Thyroid gland (tissue), 4 donors: ENCODE results near the gene IL34. TPM values are rescaled to one million over a fixed set of nuclear protein-coding genes. Genes with fewer than 3 reads are reported as not detected.
A peak's percentile ranks its signal among the peaks of the same experiment; 100 is the strongest.

Source experiments
- DNase-seq, 2 donors: peaks; one replicate each; pipeline ENCODE4 v3.0.0-alpha.2; 2019
- H3K27ac ChIP-seq, 3 donors: fragments of 200-600 bp; sonication (generic); 1 replicate in 2 of 3; 2 replicates in 1 of 3; pipeline ENCODE4 v1.5.1; 2016 to 2019; ENCODE audit warnings: mild to moderate bottlenecking in 1 of 3, moderate library complexity in 1 of 3
- H3K27me3 ChIP-seq: fragments of 200-600 bp; sonication (generic); one replicate; pipeline ENCODE4 v1.5.1; 2019
- H3K36me3 ChIP-seq, 2 donors: fragments of 200-600 bp; sonication (generic); one replicate each; pipeline ENCODE4 v1.5.1; 2016 to 2019
- H3K4me1 ChIP-seq, 2 donors: fragments of 200-600 bp; sonication (generic); one replicate each; pipeline ENCODE4 v1.5.1; 2017 to 2019
- H3K4me3 ChIP-seq, 3 donors: fragments of 200-600 bp; sonication (generic); replicated peaks in 1 of 3; 1 replicate in 2 of 3; 2 replicates in 1 of 3; pipeline ENCODE4 v1.5.1; 2016; ENCODE audit warnings: mild to moderate bottlenecking in 1 of 3
- H3K9me3 ChIP-seq: fragments of 200-600 bp; sonication (generic); one replicate; pipeline ENCODE4 v1.5.1; 2017
- CTCF ChIP-seq, 6 experiments: fragments of 200-600 bp in 3 of 6; fragments of 450-650 bp in 3 of 6; sonication (generic) in 3 of 6; IDR thresholded peaks; one replicate each; pipeline ENCODE4 v1.5.1; 2016 to 2019; ENCODE audit warnings: antibody characterized with exemption in 6 of 6, mild to moderate bottlenecking in 2 of 6, inconsistent platforms in 1 of 6, moderate library complexity in 1 of 6
- POLR2A ChIP-seq, 2 donors: fragments of 450-650 bp; IDR thresholded peaks; one replicate each; pipeline ENCODE4 v1.6.1; 2017; ENCODE audit warnings: antibody characterized with exemption in 2 of 2, mild to moderate bottlenecking in 2 of 2, moderate library complexity in 1 of 2
- WGBS, 2 donors: methylation state at CpG; one replicate each; pipeline ENCODE4 v1.1.5; 2017; 5-methylcytosine and 5-hydroxymethylcytosine counted together
- intact Hi-C: fragments of 100-400 bp; cut with DNase I; formaldehyde crosslinking; loops from one replicate; pipeline ENCODE4 v1.15.1; 2023
- total RNA-seq, 4 donors: library from RNA; depleted of rRNA; stranded (reverse); fragments of >200 nt; gene quantifications; one replicate each; pipeline ENCODE4 v1.2.3, GENCODE V29; 2016

Gene IL34
- total RNA-seq, 4 donors from 2014 or later, result 3.5 to 9.6 (median 5.0) TPM

DNA sequence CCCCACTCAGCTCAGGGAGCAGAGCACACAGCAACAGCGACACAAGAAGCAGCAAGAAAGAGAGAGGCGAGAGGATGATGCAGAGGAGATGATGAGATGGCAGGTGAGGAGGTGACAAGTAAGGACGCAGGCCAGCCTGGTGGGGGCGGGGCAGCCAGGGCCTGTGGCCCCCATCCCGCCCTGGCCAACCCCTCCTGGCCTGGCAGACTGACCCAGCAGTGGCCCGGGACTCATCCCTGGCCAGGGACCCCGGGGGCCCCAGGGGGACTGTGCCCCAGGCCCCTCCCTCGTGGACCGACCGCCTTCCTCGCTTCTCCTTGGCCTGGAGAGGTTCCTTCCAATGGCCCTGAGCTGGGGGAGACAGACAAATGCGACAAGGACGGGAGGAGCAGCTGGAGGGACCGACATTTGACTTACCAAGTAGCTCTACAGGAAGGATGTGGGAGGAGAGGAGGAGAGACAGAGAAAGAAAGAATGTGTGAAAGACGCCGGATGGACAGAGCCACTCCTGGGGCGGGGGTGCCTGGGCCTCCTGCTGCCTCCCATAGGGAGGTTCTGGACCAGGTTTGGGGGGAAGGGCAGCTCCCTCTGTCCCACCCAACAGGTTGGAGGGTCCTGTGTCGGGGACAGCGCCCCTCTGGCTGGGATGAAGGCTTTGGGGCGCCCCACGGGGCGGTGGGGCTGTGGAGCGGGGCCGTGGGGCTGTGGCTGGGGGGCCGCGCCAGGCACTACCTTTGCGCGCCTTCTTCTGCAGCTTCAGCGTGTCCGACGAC lies 32.7 kb downstream of the IL34 start:
- no peaks in the 10 kb centered on the region for H3K27me3 ChIP-seq
- 87 to 91% methylated on average over 25 to 31 of the region's 31 CpGs for WGBS, 2 donors
- no peak overlapping the region for H3K4me3 ChIP-seq
- H3K4me1 ChIP-seq, result peaks cover 9 to 25% of the 10 kb centered on the region in 2 donors
- H3K36me3 ChIP-seq, result peaks cover 28 to 53% of the 10 kb centered on the region in 2 donors
- TF ChIP-seq CTCF (IDR thresholded peaks at IDR 0.05) (no peak), POLR2A (IDR thresholded peaks at IDR 0.05) (no peak)
- intact Hi-C loops, result no loop called here
- DNase-seq, result no peak
- no peaks in the 10 kb centered on the region for H3K9me3 ChIP-seq
- H3K27ac ChIP-seq, result no peak overlapping the region

DNA sequence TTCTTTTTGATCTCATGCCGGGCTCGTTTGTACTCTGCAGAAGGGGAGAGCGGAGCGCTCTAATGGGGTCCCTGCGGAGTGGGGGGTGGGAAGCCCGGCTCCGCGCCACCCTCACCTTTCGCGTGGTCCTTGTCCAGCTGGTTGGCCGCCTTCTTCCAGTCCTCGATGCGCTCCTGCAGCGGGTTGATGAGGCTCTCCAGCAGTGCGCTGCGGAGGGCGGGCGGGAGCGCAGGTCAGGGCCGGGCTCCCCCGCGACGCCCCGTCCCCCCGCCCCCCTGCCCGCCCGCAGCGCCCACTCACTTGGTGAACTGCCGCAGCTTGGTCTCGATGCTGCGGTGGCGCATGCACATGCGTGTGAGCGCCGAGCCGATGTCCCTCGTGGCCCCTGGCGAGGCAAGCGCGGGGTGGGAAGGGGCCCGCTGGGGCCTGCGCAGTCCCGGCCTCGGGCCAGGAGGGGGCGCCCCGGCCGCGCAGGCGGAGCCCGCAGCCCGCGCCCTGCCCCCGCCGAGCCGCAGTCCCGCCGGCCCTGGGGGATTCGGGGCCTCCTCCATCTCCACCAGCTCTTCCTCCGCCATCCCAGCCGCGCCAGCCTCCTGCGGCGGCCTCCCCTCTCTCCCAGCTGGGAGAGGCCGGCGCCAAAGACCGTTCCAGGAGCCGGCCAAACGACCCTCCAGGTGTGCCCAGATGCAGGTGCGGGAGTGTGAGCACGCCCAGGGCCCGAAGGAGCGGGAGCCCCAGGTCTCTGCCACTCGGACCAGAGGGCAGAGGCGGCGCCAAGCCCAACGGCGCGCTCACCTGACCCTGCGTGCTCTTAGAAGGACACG lies 33.5 kb downstream of the IL34 start:
- H3K36me3 ChIP-seq, result peaks cover 20 to 45% of the 10 kb centered on the region in 2 donors
- H3K27me3 ChIP-seq, result no peaks in the 10 kb centered on the region
- no peak overlapping the region for H3K27ac ChIP-seq
- H3K9me3 ChIP-seq, result no peaks in the 10 kb centered on the region
- H3K4me1 ChIP-seq, result peaks cover 17 to 33% of the 10 kb centered on the region in 2 donors
- H3K4me3 ChIP-seq, result no peak overlapping the region
- DNase-seq, result no peak
- TF ChIP-seq POLR2A (IDR thresholded peaks at IDR 0.05) (no peak), CTCF (IDR thresholded peaks at IDR 0.05) (peak in 3 of 6 experiments; percentile 58 to 76 (median 64))
- intact Hi-C loops, result loop anchor here (2.0 kb wide), 1 partner anchor 91 kb away; no protein-coding TSS in a partner anchor
- WGBS, 2 donors, result 78 to 89% methylated on average over 15 to 40 of the region's 80 CpGs

DNA sequence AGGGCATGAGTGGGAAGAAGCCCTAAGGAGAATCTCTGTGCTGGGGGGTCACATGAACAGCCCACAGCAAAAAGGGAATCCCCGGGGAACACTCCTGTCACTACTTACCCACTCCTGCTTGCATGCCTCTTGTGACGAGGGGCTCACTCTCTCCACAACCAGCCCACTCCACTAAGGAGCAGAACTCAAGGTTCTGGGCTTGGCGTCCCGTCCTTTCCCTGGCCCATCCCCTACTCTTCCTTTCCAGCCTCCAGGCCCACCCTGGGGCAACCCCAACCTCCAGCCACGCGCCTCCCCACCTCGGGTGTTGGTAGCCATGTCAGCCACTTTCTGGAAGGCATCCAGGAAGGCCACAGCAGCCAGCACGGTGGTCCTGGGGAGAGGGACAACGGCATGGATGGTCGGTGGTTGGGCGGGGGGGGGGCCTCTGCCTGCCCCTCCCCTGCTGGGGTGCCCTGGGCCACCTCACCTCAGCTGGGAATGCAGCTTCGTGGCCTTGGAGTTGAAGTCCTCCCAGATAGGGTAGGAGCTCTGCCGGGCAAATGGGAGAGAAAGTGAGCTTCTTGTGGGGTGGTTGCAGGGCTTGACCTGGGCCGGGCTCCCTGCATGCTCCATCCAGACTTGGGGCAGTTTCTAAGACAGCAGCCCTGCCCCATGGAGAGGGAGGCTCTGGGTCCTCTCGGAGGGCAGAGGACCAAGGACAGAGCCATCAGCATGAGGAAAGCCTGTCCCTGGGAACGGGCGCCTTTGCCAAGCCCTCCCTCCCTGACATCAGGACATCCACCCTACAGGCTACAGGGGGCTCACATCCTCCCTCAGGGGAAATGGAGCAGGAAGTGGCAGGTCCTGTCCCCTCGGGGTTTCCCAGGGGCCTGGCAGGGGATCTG lies 34.4 kb downstream of the IL34 start:
- 84 to 86% methylated on average over 7 to 10 of the region's 18 CpGs for WGBS, 2 donors
- no peaks in the 10 kb centered on the region for H3K27me3 ChIP-seq
- no peaks in the 10 kb centered on the region for H3K9me3 ChIP-seq
- H3K4me3 ChIP-seq, result no peak overlapping the region
- H3K27ac ChIP-seq, result peak overlapping the region in 1 of 3 donors; percentile 46
- TF ChIP-seq CTCF (IDR thresholded peaks at IDR 0.05) (no peak), POLR2A (IDR thresholded peaks at IDR 0.05) (no peak)
- no peak for DNase-seq
- intact Hi-C loops, result loop anchor here (2.0 kb wide), 1 partner anchor 90 kb away; no protein-coding TSS in a partner anchor
- H3K4me1 ChIP-seq, result peaks cover 20 to 35% of the 10 kb centered on the region in 2 donors
- H3K36me3 ChIP-seq, result peaks cover 20 to 43% of the 10 kb centered on the region in 2 donors

DNA sequence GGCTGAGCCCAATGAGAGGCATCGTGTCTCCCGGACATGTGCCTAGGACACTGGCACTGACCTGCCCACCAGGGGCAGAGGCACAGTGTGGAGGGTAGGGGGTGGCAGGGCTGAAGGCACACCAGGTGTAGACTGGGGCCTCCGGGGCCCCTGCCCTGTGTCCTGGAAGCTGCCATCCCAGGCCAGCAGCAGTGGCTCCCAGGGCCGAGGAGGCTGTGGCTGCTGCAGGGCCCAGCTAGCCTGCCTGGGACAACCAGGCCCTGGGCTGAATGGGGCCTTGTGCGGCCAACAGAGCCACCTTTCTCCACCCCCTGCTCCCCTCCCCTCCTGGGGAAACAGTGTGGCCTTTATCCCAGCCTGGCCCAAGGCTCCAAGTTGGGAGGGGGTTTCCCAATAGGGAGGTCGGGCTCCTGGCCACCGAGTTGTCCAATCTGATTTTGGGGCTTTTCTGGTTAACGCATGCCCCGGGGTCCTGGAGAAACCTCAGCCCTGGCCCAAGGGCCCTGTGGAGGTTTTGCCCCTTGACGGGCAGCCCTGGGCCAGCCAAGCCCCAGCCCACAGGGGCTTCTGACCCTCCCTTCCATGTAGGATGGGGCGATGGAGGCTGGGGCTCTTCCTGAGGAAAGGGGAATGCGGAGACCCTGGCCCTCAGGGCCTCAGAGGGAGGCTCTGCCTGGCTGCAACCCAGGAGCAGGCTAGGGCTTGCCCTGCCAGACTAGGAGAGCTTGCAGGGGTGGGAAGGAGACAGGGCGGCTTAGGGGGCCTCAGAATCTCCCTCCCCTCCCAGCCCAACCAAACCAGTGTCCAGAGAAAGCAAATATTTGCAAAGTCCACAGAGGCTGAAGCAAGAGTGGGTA lies 35.3 kb downstream of the IL34 start:
- intact Hi-C loops, result loop anchor here (2.0 kb wide), 1 partner anchor 89 kb away; no protein-coding TSS in a partner anchor
- no peak for DNase-seq
- H3K27me3 ChIP-seq, result no peaks in the 10 kb centered on the region
- 84 to 87% methylated on average over 5 to 11 of the region's 13 CpGs for WGBS, 2 donors
- TF ChIP-seq POLR2A (IDR thresholded peaks at IDR 0.05) (no peak), CTCF (IDR thresholded peaks at IDR 0.05) (no peak)
- peaks cover 20 to 36% of the 10 kb centered on the region in 2 donors for H3K36me3 ChIP-seq
- peak overlapping the region in 2 of 3 donors; percentile 24 to 46 for H3K27ac ChIP-seq
- no peak overlapping the region for H3K4me3 ChIP-seq
- H3K9me3 ChIP-seq, result no peaks in the 10 kb centered on the region
- H3K4me1 ChIP-seq, result peaks cover 20 to 41% of the 10 kb centered on the region in 2 donors
